HG02885 (cell line): Measurements from ENCODE around the gene NDUFA11.
"Not testable (repeated sequence)": the region's sequence is repeated elsewhere in the genome, so short reads cannot be mapped to it uniquely, and the experiment has no call there.

Source experiments
- ATAC-seq: cut with Tn5 transposase; IDR thresholded peaks from one replicate; pipeline ENCODE4 v1.9.1; 2021; ENCODE audit warnings: mild to moderate bottlenecking; ENCODE audit not compliant: unreplicated experiment, poor library complexity

Gene NDUFA11

DNA sequence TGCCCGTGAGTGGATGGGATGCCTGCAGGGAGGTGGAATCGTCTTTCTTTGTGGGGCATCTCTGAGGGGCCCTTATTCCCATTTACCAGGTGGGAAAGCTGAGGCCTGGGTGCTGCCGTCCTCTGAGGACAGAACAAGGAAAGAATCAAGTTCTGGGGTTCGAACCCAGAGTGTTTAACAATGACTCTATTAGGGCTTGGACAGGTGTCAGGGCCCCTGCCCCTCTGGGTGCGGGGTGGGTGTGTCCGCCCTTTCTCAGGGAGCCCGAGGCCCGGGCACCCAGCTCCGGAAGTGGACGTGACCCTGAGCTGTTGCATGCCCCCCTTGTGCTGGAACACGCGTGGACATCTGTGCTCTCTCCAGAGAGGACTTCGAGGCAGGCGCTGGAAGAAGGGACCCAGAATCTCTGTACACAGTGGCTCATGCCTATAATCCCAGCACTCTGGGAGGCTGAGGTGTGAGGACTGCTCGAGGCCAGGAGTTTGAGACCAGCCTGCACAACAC is 10.8 kb downstream of the NDUFA11 start:
- no peak for ATAC-seq

DNA sequence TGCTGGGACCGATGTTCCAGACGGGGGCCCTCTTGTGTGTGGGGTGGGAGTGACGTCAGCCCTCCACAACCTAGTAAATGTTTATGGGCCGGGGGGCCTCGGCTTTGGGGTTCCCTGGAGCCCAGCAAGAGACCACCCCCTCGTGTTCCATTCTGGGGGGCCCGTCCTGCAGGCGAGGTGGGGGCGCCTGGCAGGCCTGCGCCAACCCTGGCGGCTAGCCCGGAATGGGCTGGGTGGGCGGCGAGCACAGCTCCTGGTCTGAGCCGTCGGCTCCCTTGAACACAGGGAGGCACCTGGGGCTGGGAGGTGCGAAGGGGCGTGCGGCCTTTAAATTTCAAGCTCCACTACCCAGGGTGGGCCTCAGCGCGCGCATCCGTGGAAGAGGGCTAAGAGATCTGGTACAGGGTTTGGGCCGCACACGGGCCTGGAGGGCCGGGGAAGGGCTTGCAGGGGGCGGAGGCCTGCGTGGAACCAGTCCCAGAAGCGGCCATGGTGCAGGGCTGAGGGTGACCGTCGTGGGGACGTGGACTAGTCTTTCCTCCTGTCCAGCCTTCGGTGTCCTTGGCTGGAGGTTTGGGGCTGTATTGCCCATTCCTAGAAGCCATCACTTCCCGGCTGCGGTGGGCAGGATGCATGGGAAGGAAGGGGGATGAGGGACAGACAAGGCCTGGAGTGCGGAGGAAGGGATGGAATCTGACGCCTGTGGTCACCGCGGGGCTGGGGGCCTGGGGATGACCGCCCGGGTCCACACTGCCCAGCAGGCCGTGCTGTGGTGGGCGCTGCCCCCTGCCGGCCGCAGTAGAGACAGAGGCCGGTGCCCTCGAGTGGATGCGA is 11.4 kb downstream of the NDUFA11 start:
- no peak for ATAC-seq

DNA sequence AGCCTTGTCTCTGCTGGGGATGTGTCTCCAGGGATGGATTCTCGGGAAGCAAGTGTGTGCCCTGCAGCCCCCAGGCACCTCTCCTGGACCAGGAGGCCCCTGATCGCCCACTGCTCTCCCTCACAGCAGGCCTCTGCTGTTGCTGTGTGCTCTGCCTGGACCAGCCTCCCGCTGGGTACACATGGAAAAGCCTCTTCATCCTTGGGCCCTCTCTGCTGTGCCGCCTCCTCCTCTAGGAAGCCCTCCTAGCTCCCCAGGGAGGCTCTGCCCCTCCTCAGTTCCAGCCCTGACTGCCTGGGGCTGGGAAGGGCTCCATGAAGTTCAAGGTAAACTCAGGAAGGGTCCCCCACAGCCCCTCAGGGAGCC is 12.0 kb downstream of the NDUFA11 start:
- ATAC-seq, result no peak

DNA sequence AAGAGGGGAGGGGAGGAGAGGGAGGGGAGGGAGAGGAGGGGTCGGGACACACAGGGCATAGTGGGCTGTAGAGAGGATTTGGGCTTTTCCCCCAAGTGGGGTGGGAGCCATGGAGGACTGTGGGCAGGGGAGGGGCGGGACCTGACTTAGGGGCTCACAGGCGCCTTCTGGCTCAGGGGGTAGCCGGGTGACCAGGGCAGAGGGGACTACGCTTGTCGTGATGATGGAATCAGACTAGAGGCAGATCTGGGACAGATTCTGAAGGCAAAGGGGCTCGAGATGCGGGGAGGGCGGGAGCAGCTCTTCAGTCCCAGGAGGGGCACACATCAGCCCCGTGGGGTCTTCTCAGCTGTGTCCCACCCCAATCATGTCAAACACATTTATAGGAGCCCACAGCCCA is 13.5 kb downstream of the NDUFA11 start:
- no peak for ATAC-seq

DNA sequence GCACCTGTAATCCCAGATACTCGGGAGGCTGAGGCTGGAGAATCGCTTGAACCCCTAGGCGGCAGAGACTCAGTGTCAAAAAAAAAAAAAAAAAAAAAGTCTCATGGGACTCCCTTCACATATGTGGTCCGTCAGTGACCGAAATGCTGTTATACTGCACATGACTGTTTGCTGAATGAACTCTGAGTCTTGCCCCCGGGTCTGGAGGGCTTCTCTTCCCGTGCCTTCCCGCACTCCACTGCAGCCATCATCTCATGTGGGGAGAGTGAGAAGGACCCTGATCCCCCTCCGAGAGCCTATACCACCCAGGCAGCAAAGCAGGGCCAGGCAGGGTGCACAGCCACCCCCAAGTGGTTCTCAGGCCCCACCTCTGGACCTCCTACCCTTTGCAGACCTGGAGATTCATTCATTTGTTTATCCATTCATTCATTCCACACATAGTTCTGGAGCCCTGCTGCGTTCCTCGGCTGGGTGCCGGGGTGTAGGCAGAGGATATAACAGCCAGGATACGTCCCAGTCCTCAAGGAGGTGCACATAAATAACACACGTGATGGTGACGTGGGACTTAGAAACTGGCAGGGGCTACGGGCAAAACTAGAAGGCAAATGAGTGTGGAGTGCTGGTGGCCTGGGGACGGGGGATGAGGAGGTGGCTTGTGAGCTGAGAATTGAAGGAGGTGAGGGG is 14.2 kb downstream of the NDUFA11 start:
- ATAC-seq, result no peak

DNA sequence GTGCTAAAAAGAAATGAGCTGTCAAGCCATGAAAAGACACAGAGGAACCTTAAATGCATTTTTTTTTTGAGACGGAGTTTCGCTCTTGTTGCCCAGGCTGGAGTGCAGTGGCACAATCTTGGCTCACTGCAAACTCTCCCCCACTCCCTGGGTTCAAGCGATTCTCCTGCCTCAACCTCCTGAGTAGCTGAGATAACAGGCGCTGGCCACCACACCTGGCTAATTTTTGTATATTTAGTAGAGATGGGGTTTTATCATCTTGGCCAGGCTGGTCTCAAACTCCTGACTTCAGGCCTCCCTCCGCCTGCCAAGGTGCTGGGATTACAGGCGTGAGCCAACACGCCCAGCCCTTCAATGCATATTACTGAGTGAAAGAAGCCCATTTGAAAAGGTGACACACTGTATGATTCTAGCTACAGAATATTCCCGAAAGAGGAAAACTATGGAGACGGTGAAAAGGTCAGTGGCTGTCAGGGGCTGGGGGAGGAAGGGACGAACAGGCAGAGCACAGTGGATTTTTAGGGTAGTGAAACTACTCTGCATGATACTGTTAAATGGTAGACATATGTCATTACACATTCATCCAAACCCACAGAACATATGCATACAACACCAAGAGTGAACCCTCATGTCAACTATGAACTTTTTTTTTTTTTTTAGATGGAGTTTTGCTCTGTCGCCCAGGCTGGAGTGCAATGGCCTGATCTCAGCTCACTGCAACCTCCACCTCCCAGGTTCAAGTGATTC is 19.4 kb downstream of the NDUFA11 start:
- not testable (repeated sequence) for ATAC-seq

DNA sequence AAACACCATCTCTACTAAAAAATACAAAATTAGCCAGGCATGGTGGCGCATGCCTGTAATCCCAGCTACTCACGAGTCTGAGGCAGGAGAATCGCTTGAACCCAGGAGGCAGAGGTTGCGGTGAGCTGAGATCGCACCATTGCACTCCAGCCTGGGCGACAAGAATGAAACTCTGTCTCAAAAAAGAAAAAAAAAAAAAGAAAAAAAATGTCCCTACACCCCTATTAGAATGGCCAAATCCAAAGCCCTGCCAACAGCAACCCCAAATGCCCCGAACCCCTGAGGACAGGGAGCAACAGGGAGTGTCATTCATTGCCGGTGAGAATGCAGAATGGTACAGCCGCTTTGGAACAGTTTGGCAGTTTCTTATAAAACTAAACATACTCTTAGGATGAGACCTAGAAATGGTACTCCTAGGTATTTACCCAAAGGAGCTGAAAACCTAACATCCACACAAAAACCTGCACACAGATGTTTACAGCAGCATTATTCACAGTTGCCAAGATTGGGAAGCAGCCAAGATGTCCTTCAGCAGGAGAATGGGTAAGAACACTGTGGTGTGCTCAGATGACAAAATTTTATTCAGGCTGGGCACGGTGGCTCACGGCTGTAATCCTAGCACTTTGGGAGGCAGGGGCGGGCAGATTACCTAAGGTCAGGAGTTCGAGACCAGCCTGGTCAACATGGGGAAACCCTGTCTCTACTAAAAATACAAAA is 20.3 kb downstream of the NDUFA11 start:
- not testable (repeated sequence) for ATAC-seq

DNA sequence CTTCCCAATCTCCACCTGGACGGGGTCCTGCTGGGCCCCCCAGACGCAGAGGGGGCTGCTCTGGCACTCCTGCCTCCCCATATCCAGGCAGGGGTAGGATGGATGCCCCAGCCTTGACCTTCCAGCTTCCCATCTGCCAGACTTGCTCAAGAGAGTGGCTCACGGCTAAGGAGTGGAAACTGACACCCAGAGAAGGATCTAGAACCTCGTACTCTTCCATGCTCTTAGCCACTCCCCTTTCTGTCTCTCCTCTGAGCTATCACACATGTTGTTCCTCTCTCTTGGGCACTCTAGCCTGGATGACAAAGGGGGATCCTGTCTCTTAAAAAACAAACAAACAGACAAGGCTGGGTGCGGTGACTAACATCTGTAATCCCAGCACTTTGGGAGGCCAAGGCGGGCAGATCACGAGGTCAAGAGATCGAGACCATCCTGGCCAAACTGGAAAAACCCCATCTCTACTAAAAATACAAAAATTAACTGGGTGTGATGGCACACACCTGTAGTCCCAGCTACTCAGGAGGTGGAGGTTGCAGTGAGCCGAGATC is 21.1 kb downstream of the NDUFA11 start:
- ATAC-seq, result no peak

DNA sequence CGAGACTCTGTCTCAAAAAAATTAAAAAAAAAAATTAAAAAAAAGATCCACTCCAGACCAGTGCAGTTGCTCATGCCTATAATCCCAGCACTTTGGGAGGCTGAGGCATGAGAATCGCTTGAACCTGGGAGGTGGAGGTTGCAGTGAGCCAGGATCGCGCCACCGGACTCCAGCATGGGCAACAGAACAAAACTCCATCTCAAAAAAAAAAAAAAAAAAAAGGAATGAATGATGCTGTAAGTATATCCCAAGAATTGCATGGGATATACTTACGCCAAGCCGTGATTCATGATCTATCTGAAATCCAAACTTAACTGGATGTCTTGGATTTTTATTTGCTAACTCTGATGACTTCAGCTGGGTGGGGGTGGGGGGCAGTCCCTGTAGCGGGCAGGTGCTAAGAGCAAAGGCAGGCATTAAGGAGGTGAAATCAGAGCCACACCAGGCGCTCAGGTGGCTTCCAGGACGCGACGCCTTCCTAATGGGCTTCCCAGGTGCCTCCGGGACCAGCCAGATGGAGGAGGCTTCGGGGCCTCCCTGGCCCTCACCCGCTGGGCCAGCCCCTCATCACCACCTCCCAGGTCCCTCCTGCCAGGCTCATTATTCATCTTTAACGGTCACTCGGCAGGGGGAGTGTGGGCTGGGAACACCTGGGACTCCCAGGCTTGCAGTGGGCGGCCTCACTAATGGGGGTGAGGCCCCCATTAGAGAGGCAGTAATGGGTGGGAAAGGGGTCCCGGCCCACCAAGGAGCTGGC is 21.9 kb downstream of the NDUFA11 start:
- ATAC-seq, result no peak

DNA sequence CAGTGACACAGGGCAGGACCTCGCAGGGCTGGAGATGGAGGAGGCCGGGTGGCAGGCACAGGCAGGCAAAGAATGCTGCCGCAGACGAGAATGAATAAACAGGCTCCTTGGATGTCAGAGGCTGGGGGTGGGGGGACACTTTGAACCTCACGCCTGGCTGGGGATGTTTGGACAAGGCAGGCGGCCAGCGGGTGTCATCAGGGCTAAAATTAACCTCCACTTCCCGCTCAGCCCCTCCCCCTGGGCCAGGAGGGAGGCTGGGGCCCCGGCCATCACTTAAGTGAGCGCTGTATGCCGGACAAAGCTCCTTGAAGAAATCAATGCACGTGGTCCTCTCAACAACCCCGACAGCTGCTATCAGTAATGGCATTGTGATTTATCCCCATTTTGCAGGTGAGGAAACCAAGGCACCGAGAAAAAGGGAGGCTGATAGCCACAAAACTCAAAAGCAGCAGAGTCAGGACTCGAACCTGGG is 22.9 kb downstream of the NDUFA11 start:
- ATAC-seq, result no peak

DNA sequence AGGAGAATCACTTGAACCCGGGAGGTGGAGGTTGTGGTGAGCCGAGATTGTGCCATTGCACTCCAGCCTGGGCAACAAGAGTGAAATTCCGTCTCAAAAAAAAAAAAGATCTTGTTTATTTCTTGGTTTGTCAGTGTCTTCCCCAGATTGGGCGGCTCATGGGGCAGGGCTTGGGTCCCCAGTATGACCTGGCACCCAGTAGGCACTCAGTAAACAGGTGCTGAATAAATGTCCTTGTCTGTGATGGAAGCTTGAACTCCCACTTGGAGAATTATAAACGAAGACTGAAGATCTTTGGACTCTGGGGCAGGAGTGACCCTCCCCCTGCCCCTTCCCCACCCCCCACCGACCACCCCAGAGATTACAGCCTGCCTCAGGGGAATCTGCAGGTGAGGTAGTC is 23.4 kb downstream of the NDUFA11 start:
- ATAC-seq, result no peak

DNA sequence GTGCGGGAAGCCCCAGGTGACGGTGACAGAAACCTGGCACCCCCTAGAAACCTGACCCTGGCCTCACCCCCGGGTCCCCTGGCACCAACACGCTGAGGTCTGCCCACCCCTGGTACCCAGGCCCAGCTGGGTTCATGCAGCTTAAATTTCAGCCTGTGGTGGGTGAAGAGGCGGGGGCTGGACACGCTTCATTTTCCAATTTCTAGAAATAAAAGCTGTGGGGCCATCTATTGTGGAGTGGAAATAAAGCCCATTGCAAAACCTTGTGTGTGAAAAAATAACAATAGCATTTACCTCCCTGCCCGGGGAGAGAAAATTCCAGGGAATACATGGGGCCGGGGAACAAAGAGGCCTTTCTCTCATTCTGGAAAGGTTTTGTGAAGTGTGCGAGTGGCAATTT is 25.7 kb downstream of the NDUFA11 start:
- no peak for ATAC-seq

DNA sequence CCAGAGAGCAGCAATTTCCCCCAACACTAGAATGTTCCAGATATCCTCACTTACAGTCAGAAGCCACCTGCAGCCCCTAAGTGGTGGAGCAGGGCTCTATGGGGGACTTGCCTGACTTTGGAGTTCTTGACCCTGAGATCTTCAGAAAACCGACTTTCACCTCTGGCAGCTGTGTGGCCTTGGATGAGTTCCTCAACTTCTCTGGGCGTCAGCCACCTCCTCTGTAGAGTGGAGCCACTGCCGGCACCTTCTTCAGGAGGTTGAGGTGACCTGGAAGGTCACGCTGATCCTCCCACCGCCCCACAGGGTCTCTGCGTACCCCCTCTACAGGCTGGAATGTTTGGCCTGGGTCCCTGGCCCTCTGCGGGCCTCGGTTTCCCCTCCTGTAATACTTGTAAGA is 26.2 kb downstream of the NDUFA11 start:
- no peak for ATAC-seq

DNA sequence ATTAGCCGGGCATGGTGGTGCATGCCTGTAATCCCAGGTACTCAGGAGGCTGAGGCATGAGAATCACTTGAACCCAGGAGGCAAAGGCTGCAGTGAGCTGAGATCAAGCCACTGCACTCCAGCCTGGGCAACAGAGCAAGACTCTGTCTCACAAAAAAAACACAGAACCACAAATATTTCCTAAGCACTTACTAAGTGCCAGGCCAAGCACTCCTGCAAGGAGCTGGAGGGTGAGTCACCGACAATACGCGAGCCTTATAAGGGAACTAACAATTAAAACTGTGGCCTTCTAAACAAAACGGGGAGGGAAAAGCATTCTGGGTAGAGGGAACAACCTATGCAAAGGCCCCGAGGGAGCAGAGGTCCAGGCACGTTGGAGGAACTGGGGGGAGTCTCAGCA is 29.1 kb downstream of the NDUFA11 start:
- ATAC-seq, result not testable (repeated sequence)

DNA sequence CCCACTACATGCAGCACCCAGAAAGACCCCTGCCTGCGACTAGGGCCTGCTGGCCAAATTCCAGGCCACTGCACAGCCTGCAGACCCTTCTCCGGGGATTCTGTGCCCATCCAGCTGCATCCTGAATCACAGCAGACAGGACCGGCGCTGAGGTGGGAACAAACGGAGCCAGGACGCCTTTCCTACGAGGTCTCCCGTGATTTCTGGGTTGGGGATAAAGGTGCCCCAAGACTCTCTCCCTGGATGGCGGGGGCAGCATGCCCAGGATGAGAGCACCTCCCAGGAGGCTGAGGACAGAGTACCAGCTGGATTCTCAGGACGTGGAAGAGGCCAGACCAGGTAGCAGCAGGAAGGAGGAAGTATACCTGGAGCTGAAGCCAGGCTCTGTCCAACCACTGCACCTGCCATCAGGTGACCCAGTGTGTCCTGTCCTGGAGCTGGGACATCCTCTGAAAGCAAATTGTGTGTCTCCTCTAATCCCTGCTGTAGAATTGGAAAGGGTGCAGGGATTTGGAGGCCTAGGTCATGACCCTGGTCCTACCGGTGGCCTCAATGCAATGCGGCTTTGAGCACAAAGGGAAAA is 29.9 kb downstream of the NDUFA11 start:
- ATAC-seq, result no peak

DNA sequence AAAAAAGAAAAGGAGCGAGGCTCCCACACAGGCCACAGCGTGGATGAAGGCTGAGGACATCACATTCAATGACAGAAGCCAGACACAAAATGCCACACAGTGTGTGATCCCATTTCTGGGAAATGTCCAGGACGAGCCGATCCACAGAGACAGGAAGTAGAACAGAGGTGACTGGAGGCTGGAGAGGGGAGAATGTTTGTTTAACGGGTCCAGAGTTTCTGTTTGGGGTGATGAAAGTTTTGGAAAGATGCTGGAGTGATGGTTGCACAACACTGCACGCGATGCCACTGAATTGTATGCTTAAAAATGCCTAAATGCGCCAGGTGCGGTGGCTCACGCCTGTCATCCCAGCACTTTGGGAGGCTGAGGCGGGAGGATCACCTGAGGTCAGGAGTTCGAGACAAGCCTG is 32.6 kb downstream of the NDUFA11 start:
- ATAC-seq, result no peak

DNA sequence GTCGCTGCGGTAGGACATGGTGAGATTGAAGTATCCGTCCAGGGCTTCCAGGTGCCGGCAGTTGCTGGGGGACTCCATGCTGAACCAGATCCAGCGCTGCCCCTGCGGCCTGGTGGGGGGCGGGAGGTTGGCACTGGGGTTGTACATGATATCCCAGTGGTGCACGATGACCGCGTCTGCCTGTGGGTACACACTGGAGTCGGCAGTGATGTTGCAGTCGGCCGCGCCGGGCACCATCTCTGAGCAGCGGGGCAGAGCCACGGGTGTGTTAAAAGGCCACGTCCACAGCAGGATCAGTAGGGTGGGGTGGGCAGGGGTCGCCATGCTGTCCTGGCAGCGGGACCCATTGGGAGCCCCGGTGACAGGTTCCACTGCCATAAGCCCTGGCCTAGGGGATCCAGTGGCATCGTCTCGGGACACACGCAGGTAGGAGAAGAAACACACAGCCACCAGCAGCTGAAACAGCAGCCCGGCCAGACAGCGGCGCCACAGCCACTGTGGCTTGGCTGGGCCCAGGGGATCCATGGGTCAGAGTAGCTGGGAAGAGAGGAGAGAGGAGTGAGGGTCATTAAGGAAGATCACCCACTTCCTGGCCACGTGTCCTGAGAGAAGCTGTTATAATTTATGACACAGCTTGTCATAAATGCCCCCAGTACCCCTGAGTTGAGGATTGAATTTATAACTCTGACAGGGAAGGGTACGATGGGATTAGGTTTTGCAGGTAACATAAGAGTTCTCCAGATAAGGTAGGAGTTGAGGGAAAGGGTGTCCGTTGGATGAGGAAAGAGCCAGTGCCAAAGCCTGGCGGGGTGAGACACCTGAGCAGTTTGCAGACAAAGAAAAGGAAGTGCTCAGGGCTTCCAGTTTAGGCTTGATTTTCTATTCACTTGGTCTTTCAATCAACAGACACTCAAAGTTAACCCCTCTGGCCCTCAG is 36.1 kb downstream of the NDUFA11 start:
- ATAC-seq, result no peak

DNA sequence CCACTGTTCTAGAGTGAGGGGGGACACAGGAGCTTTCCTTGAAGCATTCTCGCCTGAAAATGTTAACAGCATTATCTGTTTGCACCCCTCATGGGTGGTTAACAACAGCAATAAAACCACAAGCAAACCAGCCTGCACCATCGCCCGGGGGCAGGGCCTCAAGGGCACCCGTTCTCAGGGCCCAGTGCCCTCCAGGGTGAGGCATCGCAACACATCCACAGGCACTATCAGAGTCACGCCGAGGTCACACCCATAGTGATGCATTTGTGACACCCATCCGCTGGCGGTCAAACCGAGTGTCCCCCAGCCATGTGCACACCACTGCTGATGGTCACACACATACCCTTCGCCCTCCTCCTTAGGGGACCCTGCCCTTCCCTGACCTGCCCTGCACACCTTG is 37.8 kb downstream of the NDUFA11 start:
- ATAC-seq, result no peak
